HG02588 (cell line): ENCODE results near the gene ZRANB3.
"Not testable (repeated sequence)": the region's sequence is repeated elsewhere in the genome, so short reads cannot be mapped to it uniquely, and the experiment has no call there.

Experiments used
- ATAC-seq: cut with Tn5 transposase; IDR thresholded peaks from one replicate; pipeline ENCODE4 v1.9.1; 2021; ENCODE audit warnings: mild to moderate bottlenecking, moderate library complexity; ENCODE audit not compliant: unreplicated experiment

Gene ZRANB3

DNA sequence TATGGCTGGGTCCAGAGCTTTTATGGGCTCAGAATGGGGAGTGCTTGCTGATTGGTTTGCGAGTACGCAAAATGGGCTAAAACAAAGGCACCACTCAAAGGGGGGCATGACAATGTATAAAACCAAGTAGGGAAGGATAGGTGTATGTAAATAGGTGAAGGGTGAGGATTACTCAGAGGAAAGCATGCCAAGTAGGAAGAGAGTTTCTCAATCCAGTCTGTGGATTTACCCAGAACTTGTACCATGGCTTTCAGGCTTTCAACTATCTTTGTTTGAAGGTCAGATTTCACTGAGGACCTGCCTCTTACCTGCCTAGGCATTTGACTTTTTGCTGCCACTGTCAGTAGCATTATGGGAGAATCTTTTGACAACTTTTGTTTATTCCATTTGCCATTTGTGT lies 386.7 kb downstream of the ZRANB3 start:
- ATAC-seq = no peak

DNA sequence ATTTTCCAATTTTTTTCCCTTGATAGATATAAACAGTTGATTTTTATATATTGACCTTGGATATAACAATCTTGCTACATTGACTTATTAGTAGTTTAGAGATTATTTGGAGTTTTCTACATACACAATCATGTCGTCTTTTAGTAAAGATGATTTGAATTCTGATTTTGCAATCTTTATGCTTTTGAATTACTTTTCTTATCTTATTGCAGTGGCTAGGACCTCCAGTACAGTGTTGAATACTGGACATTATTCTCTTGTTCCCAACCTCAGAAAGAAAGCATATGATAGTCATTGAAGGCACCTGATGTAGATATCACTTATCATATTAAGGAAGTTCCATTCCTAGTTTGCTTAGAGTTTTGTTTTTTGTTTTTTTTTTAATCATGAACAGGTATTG lies 388.7 kb downstream of the ZRANB3 start:
- no peak for ATAC-seq

DNA sequence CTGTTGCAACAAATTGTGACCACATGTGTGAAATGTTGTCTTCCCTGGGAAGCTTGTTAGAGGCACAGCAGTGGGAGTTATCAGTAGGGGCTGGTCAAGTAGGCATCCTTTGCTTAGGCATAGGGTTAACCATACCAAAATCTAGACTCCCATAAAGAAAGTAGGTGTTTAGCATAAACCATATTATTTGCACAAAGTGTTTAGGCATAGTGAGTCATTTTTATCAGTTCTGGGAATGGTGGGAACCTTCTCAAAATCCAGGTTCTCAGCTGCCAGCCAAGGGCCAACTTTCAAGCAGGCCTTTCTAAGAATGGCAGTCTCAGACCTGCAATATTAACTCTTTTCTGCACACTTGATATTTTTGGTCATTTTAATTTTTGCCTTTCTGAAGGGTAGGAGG lies 390.4 kb downstream of the ZRANB3 start:
- no peak for ATAC-seq

DNA sequence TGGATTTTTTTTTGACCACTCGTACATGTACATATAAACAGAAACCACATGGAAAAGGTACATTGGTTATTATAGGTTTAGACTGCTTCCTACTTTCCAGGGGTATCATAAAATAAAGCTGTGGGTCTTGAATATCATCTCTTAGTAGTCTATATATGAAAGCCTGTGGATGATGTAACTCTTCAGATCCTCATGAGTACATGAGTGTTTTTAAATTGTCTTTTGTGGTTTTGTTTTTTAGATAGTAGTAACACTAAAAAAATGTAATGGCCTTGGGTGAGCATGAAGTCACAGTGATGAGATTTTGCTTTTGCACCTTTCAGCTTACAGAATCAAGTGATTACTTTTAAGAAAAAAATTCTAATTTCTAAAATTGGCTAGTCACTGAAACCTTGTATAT lies 398.7 kb downstream of the ZRANB3 start:
- no peak for ATAC-seq

DNA sequence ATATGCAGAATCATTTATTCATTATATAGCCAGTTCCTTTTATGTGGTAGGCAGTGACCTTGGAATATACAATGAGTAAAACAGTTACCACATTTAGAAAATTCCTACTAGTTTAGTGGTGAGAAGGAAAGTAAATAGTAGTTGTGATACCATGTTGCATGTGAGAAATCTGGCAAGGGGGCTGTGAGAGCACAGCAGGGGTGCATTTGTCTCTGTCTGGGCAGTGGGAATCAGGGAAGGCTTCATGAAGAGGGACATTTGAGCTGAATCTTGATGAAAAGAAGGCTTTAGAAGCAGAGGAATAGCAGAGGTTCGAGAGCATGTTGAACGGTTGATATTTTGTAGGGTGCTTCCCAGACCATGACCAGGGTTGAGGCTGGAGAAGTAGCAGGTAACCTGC lies 400.3 kb downstream of the ZRANB3 start:
- ATAC-seq = no peak

DNA sequence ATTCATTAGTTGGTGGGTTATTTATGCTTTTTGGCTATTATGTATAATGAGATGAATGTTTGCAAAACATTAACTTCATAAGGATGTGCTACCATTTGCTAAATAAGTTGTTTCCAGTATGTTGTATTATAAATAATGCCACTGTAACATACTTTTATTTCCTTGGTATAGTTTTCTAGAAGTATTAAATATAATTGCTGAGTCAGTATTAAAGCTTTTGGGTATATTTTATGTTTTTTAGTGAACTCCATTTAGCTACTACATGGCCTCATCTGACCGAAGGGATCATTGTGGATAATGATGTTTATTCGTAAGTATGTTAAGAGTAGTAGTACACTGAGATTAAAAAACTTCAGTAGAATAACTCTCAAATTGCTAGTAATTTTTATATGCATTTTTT lies 405.1 kb downstream of the ZRANB3 start:
- no peak for ATAC-seq

DNA sequence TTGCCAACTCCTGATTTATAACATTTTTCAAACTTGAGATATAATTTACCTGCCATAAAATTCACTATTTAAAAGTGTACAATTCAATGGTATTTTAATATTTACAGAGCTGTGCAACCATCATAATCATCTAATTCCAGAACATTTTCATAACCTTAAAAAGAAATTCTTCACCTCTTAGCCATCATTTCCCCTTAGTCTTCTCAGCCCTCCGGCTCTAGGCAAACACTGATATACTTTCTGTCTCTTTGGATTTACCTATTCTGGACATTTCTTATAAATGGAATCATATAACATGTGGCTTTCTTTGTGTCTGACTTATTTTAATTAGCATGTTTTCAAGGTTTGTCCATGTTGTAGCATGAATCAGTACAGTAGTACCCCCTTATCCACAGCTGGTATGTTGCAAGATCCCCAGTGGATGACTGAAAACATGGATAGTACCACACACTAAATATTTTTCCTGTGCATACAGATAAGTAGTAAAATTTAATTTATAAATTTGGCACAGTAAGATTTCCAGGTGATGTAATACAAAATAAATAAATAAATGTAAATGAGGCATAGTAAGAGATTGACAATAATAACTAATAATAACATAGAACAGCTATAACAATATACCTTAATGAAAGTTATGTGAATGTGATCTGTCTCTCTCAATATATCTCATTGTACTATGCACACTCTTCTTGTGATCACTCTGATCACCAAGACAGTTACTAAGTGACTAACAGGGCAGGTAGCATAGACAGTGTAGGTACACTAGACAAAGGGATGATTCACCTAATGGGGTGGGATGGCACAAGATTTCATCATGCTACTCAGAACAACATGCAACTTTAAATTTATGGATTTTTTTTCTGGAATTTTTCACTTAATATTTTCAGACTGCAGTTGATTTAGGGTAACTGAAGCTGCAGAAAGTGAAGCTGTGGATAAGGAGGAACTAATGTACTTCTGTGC lies 405.8 kb downstream of the ZRANB3 start:
- no peak for ATAC-seq

DNA sequence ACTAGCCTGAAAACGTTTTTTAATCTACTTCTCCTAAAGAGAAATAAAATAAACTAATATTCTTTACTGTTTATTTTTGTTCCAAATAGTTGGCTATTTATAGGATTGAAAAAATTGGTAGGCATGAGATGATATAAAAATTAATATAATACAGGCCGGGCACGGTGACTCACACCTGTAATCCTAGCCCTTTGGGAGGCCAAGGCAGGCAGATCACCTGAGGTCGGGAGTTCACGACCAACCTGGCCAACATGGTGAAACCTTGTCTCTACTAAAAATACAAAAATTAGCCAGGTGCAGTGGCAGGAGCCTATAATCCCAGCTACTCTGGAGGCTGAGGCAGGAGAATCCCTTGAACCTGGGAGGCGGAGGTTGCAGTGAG lies 409.4 kb downstream of the ZRANB3 start:
- not testable (repeated sequence) for ATAC-seq

DNA sequence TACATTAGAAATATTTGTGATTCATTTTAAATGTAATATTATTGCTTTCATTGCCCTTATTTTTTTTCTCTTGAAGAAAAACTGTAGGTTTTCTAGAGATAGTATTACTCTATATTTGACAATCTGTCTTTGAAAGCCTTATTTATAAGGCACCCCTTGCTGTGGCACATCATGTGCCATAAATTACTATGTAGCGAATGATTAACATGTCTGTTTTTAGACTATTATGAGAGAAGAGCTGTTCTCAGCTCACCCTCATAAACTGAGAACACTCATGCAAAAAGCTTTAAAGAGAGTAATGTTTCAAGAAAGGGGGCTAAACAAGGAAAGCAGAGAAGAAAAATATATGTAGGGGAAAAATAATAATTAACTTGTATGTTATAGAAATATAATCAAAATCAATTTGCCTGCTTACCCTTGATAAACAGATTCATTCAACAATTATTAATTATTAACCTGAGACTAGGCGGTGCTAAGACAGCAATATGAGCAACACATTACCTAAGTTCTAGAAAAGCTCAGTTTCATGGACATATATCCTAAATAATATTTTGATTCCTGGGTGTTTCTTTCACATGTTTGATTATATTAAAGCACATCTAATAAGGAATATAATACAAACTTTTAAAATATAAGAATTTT lies 409.9 kb downstream of the ZRANB3 start:
- ATAC-seq = no peak

DNA sequence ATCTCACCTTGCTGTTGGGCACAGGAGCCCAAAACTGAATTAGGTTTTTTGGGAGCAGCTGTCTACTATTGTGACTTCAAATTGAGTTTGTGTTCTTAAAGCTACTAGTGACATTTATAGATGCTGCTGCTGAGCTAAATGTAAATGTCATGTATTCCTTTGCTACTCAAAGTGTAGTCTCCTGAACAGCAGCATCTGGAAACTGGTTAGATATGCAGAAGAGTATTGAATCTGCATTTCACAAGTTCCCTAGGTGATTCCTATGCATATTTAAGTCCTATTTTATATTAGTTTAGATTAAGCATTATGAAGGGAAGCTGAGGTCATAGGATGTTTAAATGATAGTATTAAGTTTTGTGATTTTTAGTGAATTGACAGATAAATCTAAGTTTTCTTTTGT lies 411.4 kb downstream of the ZRANB3 start:
- no peak for ATAC-seq

DNA sequence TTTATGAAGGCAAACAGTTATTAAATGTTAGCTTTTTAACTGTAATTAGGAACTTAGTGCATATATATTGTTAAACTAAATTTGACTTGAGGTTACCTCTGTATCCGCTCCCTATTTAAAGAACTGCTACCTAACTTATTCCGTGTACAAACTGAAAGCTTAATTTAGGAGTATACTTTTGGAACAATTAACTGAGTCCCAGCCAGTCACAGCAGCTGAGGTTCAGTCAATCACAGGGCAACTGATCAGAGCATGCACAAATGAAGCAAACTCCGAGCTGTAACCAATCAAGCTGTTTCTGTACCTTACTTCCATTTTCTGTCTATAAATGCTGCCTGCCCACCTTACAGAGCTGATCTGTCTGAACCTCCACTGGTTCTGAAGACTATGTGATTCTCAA lies 417.7 kb downstream of the ZRANB3 start:
- ATAC-seq = no peak

DNA sequence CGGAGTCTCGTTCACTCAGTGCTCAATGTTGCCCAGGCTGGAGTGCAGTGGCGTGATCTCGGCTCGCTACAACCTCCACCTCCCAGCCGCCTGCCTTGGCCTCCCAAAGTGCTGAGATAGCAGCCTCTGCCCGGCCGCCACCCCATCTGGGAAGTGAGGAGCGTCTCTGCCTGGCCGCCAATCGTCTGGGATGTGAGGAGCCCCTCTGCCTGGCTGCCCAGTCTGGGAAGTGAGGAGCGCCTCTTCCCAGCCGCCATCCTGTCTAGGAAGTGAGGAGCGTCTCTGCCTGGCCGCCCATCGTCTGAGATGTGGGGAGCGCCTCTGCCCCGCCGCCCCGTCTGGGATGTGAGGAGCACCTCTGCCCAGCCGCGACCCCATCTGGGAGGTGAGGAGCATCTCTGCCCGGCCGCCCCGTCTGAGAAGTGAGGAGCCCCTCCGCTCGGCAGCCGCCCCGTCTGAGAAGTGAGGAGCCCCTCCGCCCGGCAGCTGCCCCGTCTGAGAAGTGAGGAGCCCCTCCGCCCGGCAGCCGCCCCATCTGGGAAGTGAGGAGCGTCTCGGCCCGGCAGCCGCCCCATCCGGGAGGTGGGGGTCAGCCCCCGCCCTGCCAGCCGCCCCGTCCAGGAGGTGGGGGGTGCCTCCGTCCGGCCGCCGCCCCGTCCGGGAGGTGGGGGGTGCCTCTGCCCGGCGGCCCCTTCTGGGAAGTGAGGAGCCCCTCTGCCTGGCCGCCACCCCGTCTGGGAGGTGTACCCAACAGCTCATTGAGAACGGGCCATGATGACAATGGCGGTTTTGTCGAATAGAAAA lies 425.3 kb downstream of the ZRANB3 start:
- ATAC-seq = not testable (repeated sequence)

DNA sequence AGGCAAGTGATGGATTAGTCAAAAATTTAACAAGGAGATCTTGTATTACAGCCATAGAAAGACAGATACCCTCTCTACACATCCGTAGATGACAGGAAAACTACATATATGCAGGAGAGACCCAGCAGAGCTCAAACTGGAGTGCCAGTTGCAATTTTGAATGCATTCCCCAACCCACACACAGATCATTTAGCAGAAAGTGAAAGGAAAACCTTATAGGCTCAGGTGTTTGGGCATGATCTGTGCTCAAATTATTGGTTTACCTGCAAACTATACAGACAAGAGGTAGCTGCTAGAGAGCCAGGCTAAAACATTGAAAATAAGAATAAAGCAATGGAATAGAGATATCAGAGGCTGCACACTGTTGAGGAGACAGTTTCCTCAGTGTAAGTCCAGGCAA lies 427.2 kb downstream of the ZRANB3 start:
- ATAC-seq = no peak

DNA sequence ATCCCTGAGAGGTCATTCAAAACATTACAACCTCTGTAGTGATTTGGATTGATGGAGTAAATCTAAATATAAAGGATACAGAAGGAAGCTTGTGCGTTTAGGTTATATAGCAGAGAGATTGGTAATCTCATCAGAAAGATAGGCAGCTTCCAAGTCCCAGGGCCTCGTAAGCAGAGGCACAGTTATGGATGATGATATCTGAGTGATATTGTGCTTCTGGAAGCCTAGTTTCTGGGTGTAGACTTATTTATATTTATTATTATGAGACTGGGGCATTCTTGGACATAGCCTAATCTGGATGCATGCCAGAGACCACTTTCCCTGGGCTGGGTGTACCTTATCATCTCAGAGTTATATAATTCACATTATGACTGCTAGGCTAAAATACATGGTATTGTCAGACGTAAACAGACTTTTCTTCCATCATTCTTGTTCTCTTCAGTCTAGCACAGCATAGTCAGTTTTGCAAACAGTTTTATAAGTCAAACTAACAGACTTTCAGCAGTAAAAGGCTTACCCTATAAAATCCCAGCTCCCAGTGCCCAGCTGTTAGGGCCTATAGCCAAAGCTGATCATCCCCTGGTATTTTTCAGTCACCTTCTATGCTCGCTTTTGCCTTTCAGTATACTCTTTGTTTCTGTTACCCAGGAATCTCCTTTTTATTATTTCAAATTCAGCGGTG lies 431.1 kb downstream of the ZRANB3 start:
- ATAC-seq = no peak

DNA sequence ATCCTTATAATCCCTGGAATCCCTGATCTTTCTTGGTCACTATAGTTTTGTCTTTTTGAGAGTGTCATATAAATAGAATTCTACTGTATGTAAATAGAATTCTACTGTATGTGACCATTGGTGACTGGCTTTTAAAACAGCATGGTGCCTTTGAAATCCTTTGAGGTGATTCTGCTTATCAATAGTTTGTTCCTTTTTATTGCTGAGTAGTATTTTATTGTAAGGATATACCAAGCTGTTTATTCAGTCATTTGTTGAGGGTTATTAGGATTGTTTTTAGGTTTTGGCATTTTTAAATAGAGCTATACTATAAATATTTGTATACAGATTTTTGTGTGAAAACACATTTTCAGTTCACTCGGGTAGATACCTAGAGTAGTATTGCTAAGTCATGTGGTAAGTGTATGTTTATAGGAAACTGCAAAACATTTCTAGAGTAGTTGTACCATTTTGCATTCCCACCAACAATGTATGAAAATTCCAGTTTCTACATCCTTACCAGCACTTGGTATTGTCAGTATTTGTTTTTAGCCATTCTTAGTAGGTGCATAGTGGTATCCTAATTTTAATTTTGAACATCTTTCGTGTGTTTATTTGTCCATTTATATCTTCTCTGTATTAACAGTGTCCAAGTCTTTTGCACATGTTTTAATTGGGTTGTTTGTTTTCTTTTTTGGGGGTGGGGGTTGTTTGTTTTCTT lies 433.3 kb downstream of the ZRANB3 start:
- ATAC-seq = no peak

DNA sequence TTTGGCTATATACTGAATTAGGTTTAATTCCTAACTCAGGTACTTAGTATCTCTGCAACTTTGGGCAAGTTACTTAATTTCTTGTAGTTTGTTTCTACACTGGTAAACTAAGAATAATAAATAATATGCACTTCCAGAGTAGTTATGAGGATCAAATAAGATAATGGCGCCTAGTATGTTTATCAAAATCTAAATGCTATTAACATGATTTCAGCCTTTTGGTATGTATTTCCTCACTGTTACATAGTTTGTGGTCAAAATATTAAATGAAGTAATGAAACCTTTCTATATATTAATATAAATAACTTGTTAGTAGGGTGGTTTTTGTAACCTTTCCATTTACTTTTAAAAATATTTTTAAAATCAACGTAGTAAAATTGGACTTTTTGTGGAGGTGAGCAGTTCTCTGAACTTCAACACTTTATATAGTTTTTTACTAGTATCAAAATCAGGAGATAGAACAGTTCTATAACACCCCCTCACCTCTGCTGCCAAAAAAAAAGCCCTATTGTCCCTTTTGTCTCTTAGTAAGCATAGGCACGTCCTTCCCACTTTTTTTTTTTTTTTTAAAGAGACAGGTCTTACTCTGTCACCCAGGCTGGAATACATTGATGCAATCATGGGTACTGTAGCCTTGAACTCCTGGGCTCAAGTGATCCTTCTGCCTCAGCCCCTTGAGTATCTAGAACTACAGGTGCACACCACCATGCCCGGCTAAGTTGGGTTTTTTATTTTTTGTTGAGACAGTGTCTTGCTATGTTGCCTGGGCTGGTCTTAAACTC lies 434.2 kb downstream of the ZRANB3 start:
- no peak for ATAC-seq

DNA sequence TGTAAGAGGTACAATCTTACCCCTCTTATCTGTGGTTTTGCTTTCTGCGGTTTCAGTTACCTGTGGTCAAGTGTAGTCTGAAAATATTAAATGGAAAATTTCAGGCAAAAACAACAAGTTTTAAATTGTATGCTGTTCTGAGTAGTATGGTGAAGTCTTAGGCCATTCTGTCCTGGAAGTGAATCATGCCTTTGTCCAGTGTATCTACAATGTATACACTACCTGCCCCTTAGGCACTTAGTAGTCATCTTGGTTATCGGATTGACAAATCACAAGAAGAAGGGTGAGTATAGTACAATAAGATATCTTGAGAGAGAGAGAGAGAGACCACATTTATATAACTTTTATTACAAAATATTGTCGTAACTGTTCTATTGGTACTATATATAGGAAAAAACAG lies 435.4 kb downstream of the ZRANB3 start:
- no peak for ATAC-seq

DNA sequence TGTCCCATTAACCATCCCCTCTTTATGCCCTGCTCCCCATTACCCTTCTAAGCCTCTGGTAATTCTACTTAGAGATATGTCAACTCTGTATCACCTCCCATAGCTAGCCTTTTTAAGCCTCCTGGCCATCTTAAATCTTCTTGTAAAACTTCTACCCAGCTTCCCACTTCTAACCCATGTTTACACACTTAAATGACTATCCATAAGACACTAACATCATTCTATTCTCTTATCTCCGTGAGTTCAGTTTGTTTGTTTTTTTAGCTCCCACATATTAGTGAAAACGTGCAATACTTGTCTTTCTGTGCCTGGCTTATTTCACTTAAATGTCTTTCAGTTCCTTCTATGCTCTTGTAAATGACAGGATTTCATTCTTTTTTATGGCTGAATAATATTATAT lies 436.5 kb downstream of the ZRANB3 start:
- ATAC-seq = no peak

DNA sequence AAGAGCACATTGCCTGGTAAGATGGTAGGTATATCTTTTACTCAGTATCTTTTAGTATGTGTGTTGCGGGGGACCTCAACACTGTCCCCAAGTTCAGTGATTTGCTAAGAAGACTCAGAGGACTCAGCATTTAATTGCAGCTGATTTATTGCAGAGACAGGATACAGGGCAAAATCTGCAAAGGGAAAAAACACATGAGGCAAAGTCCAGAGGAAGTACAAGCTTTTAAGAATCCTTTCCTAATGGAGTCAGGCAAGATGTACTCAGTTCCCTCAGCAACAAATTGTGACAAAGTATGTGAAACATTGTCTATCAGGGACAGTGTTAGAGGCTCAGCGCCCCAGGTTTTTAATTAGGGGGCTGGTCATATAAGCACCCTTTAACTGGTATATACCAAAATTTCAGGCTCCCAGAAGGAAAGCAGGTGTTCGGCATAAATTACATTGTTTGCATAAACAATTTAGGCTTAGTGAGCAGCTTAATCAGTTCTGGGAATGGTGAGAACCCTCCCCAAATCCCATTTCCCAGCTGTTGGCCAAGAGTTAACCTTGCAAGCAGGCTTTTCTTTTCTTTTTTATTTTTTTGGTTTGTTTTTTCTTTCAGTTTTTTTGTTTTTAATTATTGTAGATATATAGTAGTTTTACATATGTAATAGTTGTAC lies 437.2 kb downstream of the ZRANB3 start:
- no peak for ATAC-seq
